A549 treated with DMSO at 1 μM for 4 hours (cell line): Measurements from ENCODE around the gene TRIM14. TPM values are rescaled to one million over a fixed set of nuclear protein-coding genes. Genes with fewer than 3 reads are reported as not detected.

Source experiments
- total RNA-seq: library from RNA; stranded (reverse); fragments of 200-300 nt; extraction: Qiagen RNA extraction; gene quantifications from 5 replicates; pipeline ENCODE4 v1.2.3, GENCODE V29; 2022; ENCODE audit warnings: low read depth

TRIM14 gene, protein sequence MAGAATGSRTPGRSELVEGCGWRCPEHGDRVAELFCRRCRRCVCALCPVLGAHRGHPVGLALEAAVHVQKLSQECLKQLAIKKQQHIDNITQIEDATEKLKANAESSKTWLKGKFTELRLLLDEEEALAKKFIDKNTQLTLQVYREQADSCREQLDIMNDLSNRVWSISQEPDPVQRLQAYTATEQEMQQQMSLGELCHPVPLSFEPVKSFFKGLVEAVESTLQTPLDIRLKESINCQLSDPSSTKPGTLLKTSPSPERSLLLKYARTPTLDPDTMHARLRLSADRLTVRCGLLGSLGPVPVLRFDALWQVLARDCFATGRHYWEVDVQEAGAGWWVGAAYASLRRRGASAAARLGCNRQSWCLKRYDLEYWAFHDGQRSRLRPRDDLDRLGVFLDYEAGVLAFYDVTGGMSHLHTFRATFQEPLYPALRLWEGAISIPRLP
- 10.0 to 14.7 TPM (median 13.6 TPM) in 5 replicates for total RNA-seq

GRCh38 chr9:98118640-98119601, at the start of gene TRIM14:
Gene TRIM14 (minus strand): TSS chr9:98119222. CDS start chr9:98119188, 34 bp downstream.

GRCh38 chr9:98056269-98057137, 62.5 kb downstream of the TRIM14 start, which contains the start of gene NANS:
Gene NANS (plus strand): TSS chr9:98056732. CDS start chr9:98056809, 77 bp downstream.

Other genes starting within 250 kb of the TRIM14 start
- 12.3 to 16.9 TPM (median 13.8 TPM) in 5 replicates for gene TRMO, start 196.7 kb downstream of the TRIM14 start, total RNA-seq
- not detected in 5 replicates for gene HEMGN, start 181.1 kb downstream of the TRIM14 start, total RNA-seq
- gene ANP32B, start 135.9 kb downstream of the TRIM14 start, total RNA-seq = 279 to 318 TPM (median 297 TPM) in 5 replicates
- gene NANS, start 62.5 kb downstream of the TRIM14 start, total RNA-seq = 60.8 to 71.2 TPM (median 68.5 TPM) in 5 replicates
- 0.47 to 1.1 TPM (median 0.65 TPM) in 5 replicates for gene CORO2A, start 73.4 kb upstream of the TRIM14 start, total RNA-seq
- 9.2 to 11.2 TPM (median 10.3 TPM) in 5 replicates for gene TBC1D2, start 136.4 kb upstream of the TRIM14 start, total RNA-seq